ENCODE data around the gene MCC.
"Not testable (repeated sequence)": the region's sequence is repeated elsewhere in the genome, so short reads cannot be mapped to it uniquely, and the experiment has no call there.

Gene MCC

GRCh38 chr5:113405530-113405929 lies 82.7 kb downstream of the MCC start:
- no peak for DNase-seq

DNA sequence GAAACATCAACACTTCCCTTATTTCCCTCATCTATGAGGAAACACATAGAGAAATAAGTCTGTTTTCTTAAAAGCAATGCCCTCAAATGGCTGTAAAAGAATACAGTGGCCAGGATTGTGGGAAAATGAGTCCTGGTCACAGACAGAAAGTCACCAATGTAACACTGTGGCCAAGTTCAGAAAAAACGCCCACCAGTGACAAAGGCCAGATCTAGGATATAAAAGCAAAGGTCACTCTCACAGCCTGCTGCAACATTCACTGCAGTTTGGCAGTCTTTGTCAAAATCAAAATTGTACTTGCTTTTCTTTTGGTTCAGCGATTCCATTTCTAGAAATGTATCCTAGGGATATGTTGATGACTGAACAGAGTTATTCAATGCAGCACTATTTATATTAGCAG lies 84.0 kb downstream of the MCC start:
- DNase-seq = no peak

DNA sequence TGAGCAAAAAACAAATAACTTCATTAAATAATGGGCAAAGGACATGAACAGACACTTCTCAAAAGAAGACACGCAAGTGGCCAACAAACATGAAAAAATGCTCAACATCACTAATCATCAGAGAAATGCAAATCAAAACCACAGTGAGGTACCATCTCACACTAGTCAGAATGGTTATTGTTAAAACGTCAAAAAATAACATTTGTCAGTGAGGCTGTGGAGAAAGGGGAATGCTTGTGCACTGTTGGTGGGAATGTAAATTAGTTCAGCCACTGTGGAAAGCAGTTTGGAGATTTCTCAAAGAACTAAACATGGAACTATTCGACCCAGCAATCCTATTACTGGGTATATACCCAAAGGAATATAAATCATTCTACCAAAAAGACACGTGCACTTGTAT lies 90.3 kb downstream of the MCC start:
- not testable (repeated sequence) for DNase-seq

GRCh38 chr5:113397046-113397445 lies 91.2 kb downstream of the MCC start:
- DNase-seq = no peak

DNA sequence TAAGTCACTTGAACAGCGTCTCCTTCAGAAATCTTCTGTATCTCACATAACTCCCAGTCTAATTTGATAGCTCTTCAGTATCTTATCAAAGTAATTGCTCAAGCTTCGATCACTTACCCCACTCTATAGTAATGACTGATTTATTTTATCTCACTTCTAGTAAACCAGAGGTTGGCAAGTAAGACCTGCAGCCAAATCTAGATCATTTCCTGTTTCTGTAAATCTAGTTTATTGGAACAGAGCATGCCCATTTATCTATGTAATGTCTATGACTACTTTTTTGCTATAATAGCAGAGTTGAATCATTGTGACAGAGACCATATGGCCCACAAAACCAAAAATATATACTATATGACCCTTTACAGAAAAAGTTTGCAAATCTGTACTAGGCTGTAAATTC lies 93.6 kb downstream of the MCC start:
- DNase-seq = no peak

DNA sequence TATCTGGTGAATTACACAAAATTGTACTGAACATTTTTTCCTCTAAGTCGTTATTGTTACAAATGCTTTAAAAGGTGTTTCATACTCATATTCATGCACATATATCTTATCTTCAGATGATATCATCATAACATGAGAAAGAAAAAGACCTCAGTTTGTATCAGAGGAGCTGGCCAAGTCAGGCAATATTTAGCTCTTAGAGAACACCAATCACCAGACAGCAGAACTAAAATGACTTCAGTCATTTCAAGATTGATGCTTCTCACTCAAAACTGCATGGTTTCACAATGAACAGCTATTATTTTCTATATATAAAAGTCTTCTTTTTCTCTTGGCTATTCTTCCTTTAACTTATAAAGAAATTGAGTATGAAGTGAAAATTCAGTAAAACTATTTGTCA lies 98.0 kb downstream of the MCC start:
- no peak for DNase-seq

DNA sequence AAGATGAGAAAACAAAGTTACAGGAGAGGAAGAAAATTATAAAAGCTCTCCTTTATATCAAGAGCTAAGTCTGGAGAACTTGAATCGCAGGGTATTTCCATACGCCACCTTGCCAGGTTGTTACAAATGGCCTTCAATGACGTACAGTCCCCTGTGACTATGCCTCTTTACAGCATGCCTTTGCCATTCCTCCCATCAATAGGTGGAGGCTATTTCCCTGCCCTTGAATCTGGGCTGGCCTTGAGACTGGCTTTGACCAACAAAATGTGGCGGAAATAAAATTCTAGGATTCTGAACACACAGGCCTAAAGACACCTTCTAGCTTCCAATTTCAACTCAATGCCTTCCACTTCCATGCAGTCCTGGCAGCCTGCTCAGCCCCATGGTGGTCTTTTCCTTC lies 99.1 kb downstream of the MCC start:
- no peak for DNase-seq

DNA sequence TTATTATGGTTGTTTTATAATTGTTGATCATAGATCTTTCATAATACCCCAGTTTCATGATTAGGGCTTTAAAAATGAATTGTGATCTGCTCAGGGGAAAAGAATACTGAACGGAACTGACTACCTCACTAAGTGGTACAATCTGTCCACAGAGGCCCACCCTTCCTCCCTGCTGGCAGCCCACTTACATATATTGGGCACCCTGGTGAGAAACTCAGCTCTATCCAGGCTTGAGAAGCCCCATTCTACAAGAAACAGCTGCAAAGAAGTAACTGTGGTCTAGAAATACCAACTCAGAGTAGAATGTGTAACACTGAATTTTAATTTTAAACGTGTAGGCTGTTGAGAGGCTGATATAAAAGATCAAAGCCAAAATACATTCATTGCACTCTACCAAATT lies 100.4 kb downstream of the MCC start:
- no peak for DNase-seq

- DNase-seq = no peak
Observed at GRCh38 chr5:113384782-113385285, 103.4 kb downstream of the MCC start.

DNA sequence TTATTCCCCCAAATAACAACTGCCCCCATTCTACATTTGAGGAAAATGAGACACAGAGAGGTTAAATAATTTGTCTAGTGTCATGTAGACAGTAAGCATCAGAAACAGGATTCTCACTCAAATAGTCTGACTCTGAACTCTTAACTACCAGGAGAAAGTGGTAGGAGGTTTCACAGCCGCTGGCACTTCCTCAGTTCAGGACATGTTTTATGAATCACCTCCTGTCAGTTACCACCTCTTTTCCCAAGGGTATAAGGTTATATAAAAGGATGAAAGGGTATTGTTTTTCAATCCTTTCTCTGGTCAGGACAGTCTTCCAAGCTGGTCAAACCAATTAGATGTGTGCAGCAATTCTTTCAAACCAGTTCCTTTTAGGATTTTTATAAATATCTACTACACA lies 105.5 kb downstream of the MCC start:
- DNase-seq = no peak

- DNase-seq = no peak
Observed at GRCh38 chr5:113381791-113382190, 106.5 kb downstream of the MCC start.

DNA sequence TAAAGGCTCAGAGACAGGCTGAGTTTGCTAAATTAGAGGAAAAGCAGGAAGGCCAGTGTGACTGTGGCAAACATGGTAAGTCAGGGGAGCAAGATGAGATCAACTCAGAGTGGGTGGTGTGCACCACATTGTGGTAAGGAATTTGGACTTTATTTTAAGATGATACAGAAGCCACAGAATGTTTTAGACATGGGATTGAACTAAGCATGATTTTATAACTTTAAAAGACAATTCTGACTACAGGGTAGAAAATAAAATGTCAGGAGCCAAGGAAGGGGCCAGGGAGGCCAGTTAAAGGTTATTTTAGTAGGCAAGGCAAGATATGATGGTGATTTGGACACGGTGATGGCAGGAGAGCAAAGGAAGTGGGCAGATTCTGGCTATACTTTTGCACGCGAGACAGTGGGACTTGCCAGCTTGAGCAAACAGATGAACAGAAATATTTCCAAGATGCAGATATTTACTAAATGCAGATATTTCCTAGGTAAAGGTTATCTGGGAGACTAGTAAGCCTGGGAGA lies 107.4 kb downstream of the MCC start:
- no peak for DNase-seq

DNA sequence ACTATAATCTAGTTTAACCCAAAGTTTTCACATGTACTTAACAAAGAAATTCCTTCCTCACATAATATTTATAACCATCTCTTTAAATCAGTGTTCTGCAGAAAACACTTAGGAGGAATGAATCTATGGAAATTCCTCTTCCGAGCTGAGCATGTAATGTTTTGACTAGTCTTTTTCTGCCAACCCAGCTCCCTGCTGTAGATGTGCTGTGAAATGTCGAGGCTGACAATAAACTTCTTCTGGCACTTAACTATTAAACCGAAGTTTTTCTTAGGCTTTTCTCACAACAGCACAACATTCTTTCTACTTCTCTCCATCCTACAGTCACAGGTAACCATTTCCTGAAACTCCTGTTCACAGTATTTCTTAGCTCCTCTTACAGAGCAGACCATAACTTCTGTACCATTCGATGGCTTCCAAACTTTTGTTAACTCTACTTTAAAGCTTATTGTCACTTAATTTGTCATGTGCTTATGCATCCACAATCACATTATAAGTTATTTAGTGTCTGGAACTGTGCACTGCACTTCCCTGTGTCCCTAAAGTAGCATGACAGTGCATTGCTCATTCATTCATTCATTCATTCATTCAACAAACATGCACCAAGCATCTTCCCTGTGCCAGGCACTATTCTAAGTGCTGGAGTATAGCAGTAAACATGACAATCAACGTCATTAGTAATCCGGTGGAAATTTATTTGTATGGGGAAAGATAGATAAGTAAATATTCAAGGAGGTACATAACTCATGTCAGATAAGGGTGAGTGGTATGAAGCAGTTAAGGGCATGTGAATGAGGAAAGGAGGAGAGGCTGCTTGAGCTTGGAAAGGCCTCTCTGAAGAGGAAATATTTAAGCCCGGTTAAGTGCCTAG lies 108.1 kb downstream of the MCC start:
- no peak for DNase-seq

- peak; percentile 33 for DNase-seq
Observed at GRCh38 chr5:113378959-113379541, 109.2 kb downstream of the MCC start.

GRCh38 chr5:113378514-113378913 lies 109.7 kb downstream of the MCC start:
- DNase-seq = no peak

GRCh38 chr5:113378081-113378480 lies 110.2 kb downstream of the MCC start:
- DNase-seq = no peak

- no peak for DNase-seq
Observed at GRCh38 chr5:113376640-113377039, 111.6 kb downstream of the MCC start.

DNA sequence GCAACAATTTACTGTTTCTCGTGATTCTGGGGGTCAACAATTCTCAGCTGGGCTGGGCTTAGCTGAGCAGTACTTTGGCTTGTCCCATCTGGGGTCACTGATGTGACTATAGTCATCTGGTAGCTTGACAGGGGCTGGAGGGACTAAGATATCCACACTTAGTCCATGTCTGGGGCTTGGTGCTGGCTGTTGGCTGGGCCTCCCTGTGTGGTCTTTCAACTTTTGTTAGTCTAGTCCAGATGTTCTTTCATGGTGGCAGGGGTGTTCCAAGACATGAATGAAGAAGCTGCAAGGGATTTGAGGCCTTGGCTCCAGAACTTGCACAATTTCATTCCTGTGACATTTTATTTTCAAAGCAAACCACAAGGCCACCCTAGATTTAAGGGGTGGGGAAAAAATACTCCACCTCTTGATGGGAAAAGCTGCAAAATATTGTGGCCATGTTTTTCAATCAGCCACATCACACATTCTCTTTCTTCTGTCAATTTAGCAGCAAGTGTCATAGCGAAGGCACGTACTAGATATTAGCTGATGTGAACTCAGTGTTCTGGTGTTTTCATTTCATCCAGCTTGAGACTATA lies 112.7 kb downstream of the MCC start:
- DNase-seq = no peak

GRCh38 chr5:113373426-113373825 lies 114.8 kb downstream of the MCC start:
- DNase-seq = no peak

DNA sequence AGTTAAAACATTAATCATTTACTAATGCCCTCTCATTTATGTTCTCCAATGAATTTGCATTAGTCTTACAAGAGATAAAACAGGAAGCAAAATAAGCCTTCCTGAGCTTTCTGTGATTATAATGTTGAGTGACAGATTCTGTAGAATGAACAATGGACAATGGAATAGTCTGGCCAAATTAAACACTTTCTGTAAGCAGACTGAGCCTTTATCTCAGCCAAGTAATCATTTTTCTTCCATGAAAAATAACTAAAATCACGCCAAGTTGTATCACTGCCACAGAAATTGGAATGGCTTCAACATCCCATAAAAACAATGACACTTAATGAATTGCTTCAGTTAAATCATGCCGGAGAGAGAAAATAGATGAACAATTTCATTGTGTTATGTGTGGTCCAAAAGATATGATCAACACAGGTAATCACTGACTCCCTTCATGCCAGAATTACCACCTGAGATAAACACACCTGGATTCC lies 116.5 kb downstream of the MCC start:
- no peak for DNase-seq

DNA sequence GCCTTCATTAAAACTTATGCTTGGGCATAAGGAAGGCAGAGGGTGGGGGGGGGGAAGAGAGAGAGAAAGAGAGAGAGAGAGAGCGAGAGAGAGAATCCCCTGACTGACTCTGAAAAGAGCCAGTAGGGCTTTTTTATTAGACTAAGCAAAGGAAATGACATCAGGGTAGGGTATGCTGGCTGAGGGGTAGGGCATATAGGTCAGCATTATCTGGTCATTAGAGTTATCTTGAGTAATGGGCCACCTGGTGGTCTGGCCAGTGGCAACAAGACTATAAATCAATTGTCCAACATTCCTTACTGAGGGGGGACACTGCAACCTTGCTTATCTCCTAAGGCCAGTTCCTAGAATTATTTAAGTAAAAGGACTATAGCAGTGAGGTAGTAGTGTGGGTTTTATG lies 120.7 kb downstream of the MCC start:
- DNase-seq = no peak

- no peak for DNase-seq
Observed at GRCh38 chr5:113364466-113364865, 123.8 kb downstream of the MCC start.

DNA sequence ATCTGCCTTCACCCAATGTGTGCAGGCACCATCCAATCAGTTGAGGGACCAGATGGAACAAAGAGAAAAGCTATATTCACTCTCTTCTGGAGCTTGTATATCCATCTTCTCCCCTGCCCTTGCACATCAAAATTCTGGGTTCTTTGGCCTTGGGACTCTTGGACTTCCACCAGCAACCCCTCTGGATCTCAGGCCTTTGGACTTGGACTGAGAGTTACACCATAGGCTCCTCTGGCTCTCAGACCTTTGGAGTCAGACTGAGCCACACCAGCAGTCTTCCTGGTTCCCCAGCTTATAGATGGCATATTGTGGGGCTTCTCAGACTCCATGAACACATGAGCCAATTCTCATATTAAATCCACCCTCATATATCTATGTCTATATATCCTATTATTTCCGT lies 126.6 kb downstream of the MCC start:
- DNase-seq = no peak

DNA sequence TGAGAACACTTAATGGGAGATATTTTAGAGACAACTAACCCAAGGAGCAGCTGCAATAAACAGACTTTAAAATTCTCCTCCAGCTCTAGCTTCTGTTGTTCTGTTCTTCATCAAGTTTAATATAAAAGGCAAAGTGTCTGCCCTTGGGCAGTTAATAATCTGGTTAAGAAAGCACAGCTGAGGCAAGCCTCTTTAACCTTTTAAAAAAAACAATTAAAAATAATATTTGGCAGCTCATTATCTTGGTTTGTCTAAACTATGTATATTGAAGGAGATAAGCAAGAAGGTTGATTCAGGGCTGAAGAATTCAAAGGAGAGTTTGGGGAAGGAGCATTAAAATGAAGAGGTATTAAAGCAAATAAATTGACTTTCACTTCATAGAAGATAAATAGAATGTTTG lies 128.8 kb downstream of the MCC start:
- DNase-seq = no peak
